Esophagus muscularis mucosa (tissue), 4 donors: Measurements from ENCODE around the gene ZNF396. TPM values are rescaled to one million over a fixed set of nuclear protein-coding genes. Genes with fewer than 3 reads are reported as not detected.

Source experiments
- DNase-seq: peaks from one replicate; pipeline ENCODE4 v3.0.0-alpha.2; 2017; ENCODE audit errors: extremely low spot score
- H3K27ac ChIP-seq, 4 donors: fragments of 200-600 bp; sonication (generic); replicated peaks in 1 of 4; 1 replicate in 3 of 4; 2 replicates in 1 of 4; pipeline ENCODE4 v1.5.1; 2016 to 2019; ENCODE audit warnings: mild to moderate bottlenecking in 1 of 4
- H3K27me3 ChIP-seq, 4 donors: fragments of 200-600 bp; sonication (generic); one replicate each; pipeline versions ENCODE4 v1.5.1 to v1.6.0; 2016 to 2019
- H3K36me3 ChIP-seq, 4 donors: fragments of 200-600 bp; sonication (generic); one replicate each; pipeline ENCODE4 v1.5.1; 2016 to 2019
- H3K4me1 ChIP-seq, 4 donors: fragments of 200-600 bp; sonication (generic); one replicate each; pipeline ENCODE4 v1.5.1; 2016 to 2019
- H3K4me3 ChIP-seq, 4 donors: fragments of 200-600 bp; sonication (generic); 1 replicate in 2 of 4; 2 replicates in 2 of 4; pipeline ENCODE4 v1.5.1; 2016 to 2019; ENCODE audit warnings: mild to moderate bottlenecking in 4 of 4, moderate library complexity in 1 of 4
- H3K9me3 ChIP-seq, 4 donors: fragments of 200-600 bp; sonication (generic); 1 replicate in 3 of 4; 2 replicates in 1 of 4; pipeline ENCODE4 v1.5.1; 2016 to 2019
- CTCF ChIP-seq, 3 experiments: fragments of 200-600 bp in 2 of 3; fragments of 450-650 bp in 1 of 3; sonication (generic) in 2 of 3; IDR thresholded peaks; one replicate each; pipeline ENCODE4 v1.5.1; 2017 to 2019; ENCODE audit warnings: antibody characterized with exemption in 3 of 3, mild to moderate bottlenecking in 2 of 3, moderate library complexity in 1 of 3
- EP300 ChIP-seq: sonication (generic); formaldehyde crosslinking; IDR thresholded peaks from one replicate; pipeline ENCODE4 v1.6.1; 2017; ENCODE audit warnings: antibody characterized with exemption
- POLR2A ChIP-seq: fragments of 450-650 bp; IDR thresholded peaks from one replicate; pipeline ENCODE4 v1.6.1; 2017; ENCODE audit warnings: antibody characterized with exemption, moderate library complexity, mild to moderate bottlenecking, low read depth
- POLR2AphosphoS5 ChIP-seq, 2 donors: sonication (generic); formaldehyde crosslinking; IDR thresholded peaks; one replicate each; pipeline ENCODE4 v1.6.1; 2017; ENCODE audit warnings: antibody characterized with exemption in 2 of 2
- WGBS: methylation state at CpG from one replicate; pipeline ENCODE4 v1.1.5; 2018; 5-methylcytosine and 5-hydroxymethylcytosine counted together
- intact Hi-C: fragments of 100-400 bp; cut with DNase I; formaldehyde crosslinking; loops from one replicate; pipeline ENCODE4 v1.15.1; 2023
- total RNA-seq, 4 donors: library from RNA; depleted of rRNA; stranded (reverse); fragments of >200 nt; gene quantifications; one replicate each; pipeline versions ENCODE4 v1.1.0 to v1.2.1, GENCODE V29; 2016

The ZNF396 gene
- total RNA-seq, 4 donors from 2014 or later = 0.99 to 2.5 (median 1.4) TPM

GRCh38 chr18:35324926-35325655 lies 52.0 kb downstream of the ZNF396 start:
- TF ChIP-seq EP300 (no peak), CTCF (IDR thresholded peaks at IDR 0.05) (no peak), POLR2AphosphoS5 (IDR thresholded peaks at IDR 0.05) (no peak), POLR2A (no peak)
- no peak overlapping the region for H3K27ac ChIP-seq
- no peaks in the 10 kb centered on the region for H3K36me3 ChIP-seq

GRCh38 chr18:35322486-35323458 lies 54.4 kb downstream of the ZNF396 start:
- TF ChIP-seq POLR2AphosphoS5 (IDR thresholded peaks at IDR 0.05) (no peak), POLR2A (no peak), CTCF (IDR thresholded peaks at IDR 0.05) (no peak), EP300 (no peak)
- whole genome bisulfite sequencing = 81% methylated on average over 3 of the region's 3 CpGs
- no peaks in the 10 kb centered on the region for H3K36me3 ChIP-seq

More at GRCh38 chr18:35324926-35325655, 52.0 kb downstream of the ZNF396 start:
- no peaks in the 10 kb centered on the region for H3K9me3 ChIP-seq
- intact Hi-C loops = no loop called here
- DNase-seq = no peak
- H3K4me3 ChIP-seq = no peak overlapping the region
- 73% methylated on average over 2 of the region's 2 CpGs for WGBS
- no peaks in the 10 kb centered on the region for H3K4me1 ChIP-seq
- no peaks in the 10 kb centered on the region for H3K27me3 ChIP-seq

More at GRCh38 chr18:35322486-35323458, 54.4 kb downstream of the ZNF396 start:
- Histone ChIP-seq H3K4me1 (no peaks in the 10 kb centered on the region), H3K9me3 (no peaks in the 10 kb centered on the region), H3K4me3 (no peak overlapping the region), H3K27me3 (no peaks in the 10 kb centered on the region), H3K27ac (no peak overlapping the region)
- intact Hi-C loops = no loop called here
- DNase-seq = no peak

Other genes starting within 250 kb of the ZNF396 start
- 10 to 100 TPM; 22.2 to 27.8 (median 24.9) TPM for gene ZNF397, start 136.3 kb downstream of the ZNF396 start, total RNA-seq
- 10 to 100 TPM in 2 of 4 donors, 1 to 10 TPM in 2; 8.6 to 14.2 (median 10.2) TPM for gene ZSCAN30, start 87.1 kb downstream of the ZNF396 start, total RNA-seq
- 10 to 100 TPM; 31.2 to 41.1 (median 39.3) TPM for gene ZNF24, start 32.9 kb downstream of the ZNF396 start, total RNA-seq
- gene INO80C, start 120.6 kb upstream of the ZNF396 start, total RNA-seq = 10 to 100 TPM in 2 of 4 donors, 1 to 10 TPM in 2; 4.0 to 19.5 (median 8.8) TPM
- 10 to 100 TPM; 26.4 to 34.5 (median 31.6) TPM for gene GALNT1, start 204.4 kb upstream of the ZNF396 start, total RNA-seq